Activated naive CD8-positive, alpha-beta T cell treated with anti-CD3 and anti-CD28 coated beads, Interleukin-2, amount 10 ng/mL, durations not matched to agents 7 days and 5 days (primary cell): ENCODE results near the gene MR1. TPM values are rescaled to one million over a fixed set of nuclear protein-coding genes. Genes with fewer than 3 reads are reported as not detected.

Experiments
- ATAC-seq: fragments of 150-1000 bp; cut with Tn5 transposase; one replicate; pipeline ENCODE4 v1.10.0; 2021; ENCODE audit warnings: low read depth, moderate library complexity
- POLR2A ChIA-PET: fragments of 350-600 bp; sonication (Branson Sonifier 250); formaldehyde crosslinking; loops from one replicate; lab custom pipeline; 2021; ENCODE audit warnings: antibody characterized with exemption; lab: Charles Lee
- DNase-seq: peaks from one replicate; pipeline ENCODE4 v3.0.0; 2021
- H3K27ac Mint-ChIP-seq: one replicate; pipeline ENCODE4 v1.8.0; 2022; ENCODE audit warnings: mild to moderate bottlenecking, mixed read lengths
- H3K27me3 Mint-ChIP-seq: one replicate; pipeline ENCODE4 v1.8.0; 2022; ENCODE audit warnings: mild to moderate bottlenecking, moderate library complexity, mixed read lengths
- H3K36me3 Mint-ChIP-seq: one replicate; pipeline ENCODE4 v1.8.0; 2021; ENCODE audit warnings: mild to moderate bottlenecking, mixed read lengths
- H3K4me1 Mint-ChIP-seq: one replicate; pipeline ENCODE4 v1.8.0; 2021; ENCODE audit warnings: mixed read lengths
- H3K4me3 Mint-ChIP-seq: one replicate; pipeline ENCODE4 v1.8.0; 2022; ENCODE audit warnings: mild to moderate bottlenecking, moderate library complexity, mixed read lengths
- H3K9me3 Mint-ChIP-seq: one replicate; pipeline ENCODE4 v1.8.0; 2021; ENCODE audit warnings: mixed read lengths
- total RNA-seq, 2 experiments: library from RNA; stranded (reverse); gene quantifications; one replicate each; pipeline ENCODE4 v1.2.3, GENCODE V29; 2021

MR1 gene
- 10 to 100 TPM; 39.2 to 40.0 TPM for total RNA-seq

- H3K9me3 Mint-ChIP-seq = no peaks in the 10 kb centered on the region
- peaks cover 12% of the 10 kb centered on the region for H3K36me3 Mint-ChIP-seq
- H3K4me3 Mint-ChIP-seq = peak within 1 kb of the TSS; percentile 92
- H3K4me1 Mint-ChIP-seq = peaks cover 46% of the 10 kb centered on the region
- peak within 1 kb of the TSS; percentile 99 for H3K27ac Mint-ChIP-seq
- H3K27me3 Mint-ChIP-seq = peaks cover 2% of the 10 kb centered on the region
- POLR2A ChIA-PET = interaction anchor here (0.6 to 3.3 kb wide), 9 partner anchors 10 to 108 kb away, joined by 3 to 47 read pairs (median 6); partner anchors contain the start of genes IER5 and STX6
- DNase-seq (no peak), ATAC-seq (peak; percentile 95)
Observed at GRCh38 chr1:181033799-181034451, at the start of gene MR1. Gene MR1, plus strand, starts transcription at chr1:181033983. Its CDS starts 25 bp downstream, at chr1:181034008.

GRCh38 chr1:180988253-180988752 lies 45.5 kb upstream of the MR1 start:
- no peak for ATAC-seq
- no peak for DNase-seq
- Mint-ChIP-seq H3K4me3 (no peak overlapping the region), H3K9me3 (no peaks in the 10 kb centered on the region), H3K36me3 (peaks cover 43% of the 10 kb centered on the region), H3K27me3 (no peaks in the 10 kb centered on the region), H3K4me1 (peaks cover 3% of the 10 kb centered on the region), H3K27ac (no peak overlapping the region)
- POLR2A ChIA-PET = no interaction called here

GRCh38 chr1:180994262-180994661 lies 39.5 kb upstream of the MR1 start:
- Mint-ChIP-seq H3K27ac (no peak overlapping the region), H3K4me1 (peaks cover 7% of the 10 kb centered on the region), H3K36me3 (peaks cover 35% of the 10 kb centered on the region), H3K4me3 (no peak overlapping the region), H3K9me3 (no peaks in the 10 kb centered on the region), H3K27me3 (no peaks in the 10 kb centered on the region)
- no peak for ATAC-seq
- POLR2A ChIA-PET = no interaction called here
- no peak for DNase-seq

- POLR2A ChIA-PET = no interaction called here
- H3K4me3 Mint-ChIP-seq = no peak overlapping the region
- no peak overlapping the region for H3K27ac Mint-ChIP-seq
- no peak for ATAC-seq
- DNase-seq = no peak
- peaks cover 44% of the 10 kb centered on the region for H3K36me3 Mint-ChIP-seq
- no peaks in the 10 kb centered on the region for H3K9me3 Mint-ChIP-seq
- peaks cover 8% of the 10 kb centered on the region for H3K4me1 Mint-ChIP-seq
- no peaks in the 10 kb centered on the region for H3K27me3 Mint-ChIP-seq
Observed at GRCh38 chr1:180997843-180998504, 35.8 kb upstream of the MR1 start.

DNA sequence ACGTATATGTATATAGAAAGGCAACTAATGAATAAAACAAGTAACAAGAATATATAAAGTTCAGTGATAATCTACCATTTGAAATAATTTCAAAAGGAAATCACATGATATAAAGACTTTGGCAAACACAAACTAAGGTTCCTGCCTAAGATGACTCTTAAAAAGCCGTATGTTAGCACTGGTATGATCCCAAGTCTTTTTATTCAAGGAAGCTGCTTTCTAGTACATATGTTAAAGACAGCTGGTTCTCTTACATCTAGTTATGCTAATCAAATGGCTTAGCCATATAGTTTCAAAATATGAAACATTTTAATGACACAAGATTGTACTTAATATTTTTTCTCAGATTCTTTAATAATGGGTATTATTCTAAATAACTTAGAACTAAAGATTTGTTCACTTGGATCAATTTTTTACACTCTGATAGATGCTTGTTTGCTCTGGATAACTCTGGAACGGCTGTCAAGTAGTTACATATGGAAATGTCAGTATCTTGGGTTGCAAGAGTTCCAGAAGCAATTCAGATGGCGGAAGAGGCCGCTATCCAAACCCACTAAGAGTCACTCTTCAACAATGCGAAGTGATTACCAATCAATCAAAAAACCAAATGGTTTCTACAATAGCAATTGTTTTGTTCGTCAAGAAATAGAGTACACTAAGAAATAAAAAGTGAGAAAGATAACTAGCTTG lies 32.5 kb upstream of the MR1 start:
- no peaks in the 10 kb centered on the region for H3K27me3 Mint-ChIP-seq
- no peaks in the 10 kb centered on the region for H3K9me3 Mint-ChIP-seq
- ATAC-seq (no peak), DNase-seq (no peak)
- peaks cover 55% of the 10 kb centered on the region for H3K36me3 Mint-ChIP-seq
- peaks cover 10% of the 10 kb centered on the region for H3K4me1 Mint-ChIP-seq
- no peak overlapping the region for H3K27ac Mint-ChIP-seq
- H3K4me3 Mint-ChIP-seq = no peak overlapping the region
- POLR2A ChIA-PET = no interaction called here

DNA sequence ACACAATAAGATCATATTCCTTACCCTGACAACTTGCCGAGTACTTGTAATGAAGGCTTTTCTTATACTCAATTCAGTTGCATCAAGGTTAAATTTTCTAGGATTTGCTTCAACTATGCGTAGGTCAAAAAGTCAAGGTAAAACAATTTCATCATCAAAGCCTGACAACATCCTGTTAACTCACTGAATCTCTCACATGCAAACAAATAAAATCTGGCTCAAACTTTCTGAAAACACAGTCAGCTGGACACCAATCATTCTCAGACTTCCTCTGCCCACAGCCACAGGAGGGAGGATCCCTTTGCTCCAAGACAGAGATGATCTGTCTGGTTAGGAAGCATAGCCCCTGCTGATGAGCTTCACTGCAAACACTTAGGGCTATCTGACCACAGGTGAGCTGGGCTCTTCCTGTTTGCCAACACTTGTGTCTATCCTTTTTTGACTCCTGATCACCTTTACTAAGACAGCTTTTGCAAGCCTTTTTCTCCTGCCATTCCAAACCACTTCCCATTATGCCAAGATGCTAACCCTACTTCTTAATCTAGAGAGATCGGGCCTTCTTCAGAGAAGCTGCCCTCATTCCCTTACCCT lies 31.1 kb upstream of the MR1 start:
- Mint-ChIP-seq H3K27me3 (no peaks in the 10 kb centered on the region), H3K27ac (no peak overlapping the region), H3K9me3 (no peaks in the 10 kb centered on the region), H3K4me1 (peaks cover 11% of the 10 kb centered on the region), H3K36me3 (peaks cover 57% of the 10 kb centered on the region), H3K4me3 (no peak overlapping the region)
- POLR2A ChIA-PET = no interaction called here
- no peak for ATAC-seq
- no peak for DNase-seq

- Mint-ChIP-seq H3K27ac (no peak overlapping the region), H3K36me3 (peaks cover 30% of the 10 kb centered on the region), H3K27me3 (no peaks in the 10 kb centered on the region), H3K4me1 (peaks cover 21% of the 10 kb centered on the region), H3K4me3 (no peak overlapping the region), H3K9me3 (peaks cover 1% of the 10 kb centered on the region)
- DNase-seq = no peak
- no peak for ATAC-seq
- POLR2A ChIA-PET = no interaction called here
Observed at GRCh38 chr1:181010789-181011188, 23.0 kb upstream of the MR1 start.

DNA sequence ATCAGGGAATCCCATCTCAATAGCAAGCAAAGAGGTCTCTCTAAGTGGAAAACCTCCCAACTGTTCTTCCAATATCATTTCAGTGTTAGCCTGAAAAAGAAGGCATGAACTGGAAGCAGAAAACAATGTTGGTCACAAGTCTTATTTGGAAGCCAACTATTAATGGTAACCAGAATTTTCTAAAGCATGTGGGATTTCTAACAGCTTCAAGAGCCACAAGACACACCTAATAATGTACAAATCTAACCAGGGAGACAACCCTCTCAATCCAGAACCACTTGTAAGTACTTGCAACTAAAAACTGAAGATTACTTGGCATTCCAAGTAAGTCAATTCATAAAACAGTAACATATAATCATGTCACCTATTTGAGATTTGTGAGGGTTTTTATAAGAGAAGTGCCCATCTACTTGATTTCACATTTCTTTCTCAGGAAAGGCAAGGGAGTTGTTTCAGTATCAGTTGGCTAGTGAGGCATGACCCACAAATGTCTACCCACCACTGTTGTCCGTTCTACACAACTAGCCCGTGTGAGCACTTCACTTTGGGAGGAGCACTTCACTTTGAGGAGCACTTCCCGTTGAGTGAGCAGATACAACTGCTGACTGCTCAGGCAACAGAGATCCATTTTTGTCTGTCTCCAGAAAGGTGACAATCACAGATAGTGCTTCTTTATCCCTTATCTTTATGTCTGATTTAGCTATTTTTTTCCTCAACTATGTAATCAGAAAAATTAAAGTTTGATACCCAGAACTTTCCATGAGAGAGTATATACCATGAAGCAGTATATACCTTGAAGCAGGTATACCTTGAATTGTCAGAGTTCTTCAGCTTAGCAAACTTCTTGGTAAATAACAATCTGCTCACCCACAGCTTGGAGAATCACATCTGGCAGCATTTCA lies 22.2 kb upstream of the MR1 start:
- POLR2A ChIA-PET = no interaction called here
- ATAC-seq = no peak
- no peak overlapping the region for H3K4me3 Mint-ChIP-seq
- no peak for DNase-seq
- H3K36me3 Mint-ChIP-seq = peaks cover 28% of the 10 kb centered on the region
- H3K27ac Mint-ChIP-seq = no peak overlapping the region
- peaks cover 20% of the 10 kb centered on the region for H3K4me1 Mint-ChIP-seq
- no peaks in the 10 kb centered on the region for H3K27me3 Mint-ChIP-seq
- peaks cover 1% of the 10 kb centered on the region for H3K9me3 Mint-ChIP-seq

- Mint-ChIP-seq H3K36me3 (peaks cover 26% of the 10 kb centered on the region), H3K4me1 (peaks cover 20% of the 10 kb centered on the region), H3K4me3 (no peak overlapping the region), H3K9me3 (peaks cover 1% of the 10 kb centered on the region), H3K27ac (no peak overlapping the region), H3K27me3 (no peaks in the 10 kb centered on the region)
- DNase-seq (no peak), ATAC-seq (no peak)
- POLR2A ChIA-PET = no interaction called here
Observed at GRCh38 chr1:181012203-181012745, 21.5 kb upstream of the MR1 start.

DNA sequence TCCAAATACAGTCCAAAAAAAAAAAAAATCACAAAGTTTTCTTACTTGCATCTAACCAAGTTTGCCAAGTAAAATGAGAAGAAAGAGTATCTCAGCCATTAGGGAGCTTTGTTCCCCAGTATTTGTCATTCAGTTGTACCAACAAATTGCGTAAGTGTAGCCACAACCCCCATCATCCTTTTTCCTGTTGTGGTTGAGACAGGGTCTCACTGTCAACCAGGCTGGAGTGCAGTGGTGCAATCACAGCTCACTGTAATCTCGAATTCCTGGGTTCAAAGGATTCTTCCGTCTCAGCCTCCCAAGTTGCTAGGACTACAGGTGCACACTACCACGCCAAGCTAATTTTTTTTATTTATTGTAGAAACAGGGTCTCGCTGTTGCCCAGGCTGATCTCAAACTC lies 20.6 kb upstream of the MR1 start:
- Mint-ChIP-seq H3K4me3 (peak overlapping the region; percentile 46), H3K4me1 (peaks cover 24% of the 10 kb centered on the region), H3K36me3 (peaks cover 28% of the 10 kb centered on the region), H3K27me3 (no peaks in the 10 kb centered on the region), H3K9me3 (peaks cover 1% of the 10 kb centered on the region), H3K27ac (no peak overlapping the region)
- ATAC-seq (peak; percentile 16), DNase-seq (no peak)
- POLR2A ChIA-PET = interaction anchor here (0.7 kb wide), 1 partner anchor 9 kb away, joined by 4 read pairs; the partner anchor contains the start of gene STX6

DNA sequence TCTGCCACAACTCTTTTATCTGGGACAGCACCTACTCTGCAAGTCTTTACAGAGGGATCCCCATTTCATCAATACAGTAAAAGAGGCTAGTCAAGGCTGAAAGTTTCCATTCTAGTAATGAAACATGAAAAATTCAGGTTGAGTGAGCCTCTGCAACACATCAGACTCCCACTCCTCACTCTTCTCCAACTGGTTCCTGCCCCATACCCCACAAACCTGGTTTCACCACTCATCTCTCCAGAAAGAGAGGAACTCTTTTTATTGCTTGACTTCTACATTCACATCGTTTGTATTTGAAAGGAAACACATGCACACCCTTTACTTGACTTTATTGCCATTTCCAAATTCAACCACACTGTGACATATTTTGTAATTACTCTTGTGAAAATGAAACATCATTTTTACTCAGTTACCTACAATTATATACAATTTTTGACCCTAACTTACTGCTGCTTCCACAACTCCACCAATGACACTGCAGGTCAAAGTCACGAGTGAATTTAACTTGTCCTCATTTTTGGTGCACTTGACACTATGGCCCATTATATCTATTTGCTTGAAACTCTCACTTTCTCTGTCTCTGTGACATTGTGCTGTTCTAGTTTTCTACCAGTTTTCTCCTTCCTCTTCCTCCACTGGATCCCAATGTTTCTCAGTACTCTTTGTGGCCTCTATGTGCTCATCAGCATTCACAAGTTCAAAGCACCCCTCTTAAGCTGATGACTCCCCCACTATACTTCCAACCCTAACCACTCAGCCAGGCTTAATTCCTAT lies 19.1 kb upstream of the MR1 start:
- Mint-ChIP-seq H3K36me3 (peaks cover 32% of the 10 kb centered on the region), H3K4me1 (peaks cover 34% of the 10 kb centered on the region), H3K9me3 (peaks cover 1% of the 10 kb centered on the region), H3K27me3 (no peaks in the 10 kb centered on the region), H3K27ac (no peak overlapping the region), H3K4me3 (no peak overlapping the region)
- ATAC-seq (peak; percentile 31), DNase-seq (no peak)
- POLR2A ChIA-PET = no interaction called here

DNA sequence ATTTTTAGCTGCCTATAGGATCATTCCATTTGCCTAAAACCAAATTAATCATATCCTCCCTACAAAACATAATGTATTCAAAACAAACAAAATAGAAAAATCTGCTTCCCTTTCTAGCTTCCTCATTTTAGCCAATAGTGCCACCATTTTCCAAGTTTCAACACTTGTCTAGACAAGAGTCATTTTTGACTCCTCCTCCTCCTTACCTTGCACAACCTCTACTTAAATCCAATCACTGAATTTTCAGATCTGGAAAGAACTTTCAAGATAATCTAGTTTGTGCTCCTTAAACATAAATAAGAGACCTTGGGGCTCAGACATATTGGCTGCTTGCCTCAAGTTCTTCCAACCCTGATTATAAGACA lies 18.6 kb upstream of the MR1 start:
- POLR2A ChIA-PET = no interaction called here
- no peak for DNase-seq
- Mint-ChIP-seq H3K4me3 (no peak overlapping the region), H3K9me3 (no peaks in the 10 kb centered on the region), H3K27me3 (no peaks in the 10 kb centered on the region), H3K4me1 (peaks cover 33% of the 10 kb centered on the region), H3K36me3 (peaks cover 28% of the 10 kb centered on the region), H3K27ac (no peak overlapping the region)
- ATAC-seq = no peak
